Hindlimb muscle (tissue), 1 donor: ENCODE data around the gene WDR90. TPM values are rescaled to one million over a fixed set of nuclear protein-coding genes. Genes with fewer than 3 reads are reported as not detected.

Experiments used
- DNase-seq: peaks from one replicate; pipeline ENCODE4 v3.0.0-alpha.2; 2013
- polyA plus RNA-seq: library from polyadenylated mRNA; unstranded; fragments of 120-200 nt; gene quantifications from one replicate; pipeline ENCODE4 v1.2.1, GENCODE V29; 2013; ENCODE audit not compliant: insufficient read length

Gene WDR90
- polyA plus RNA-seq, 1 donor, result 16.9 TPM

DNA sequence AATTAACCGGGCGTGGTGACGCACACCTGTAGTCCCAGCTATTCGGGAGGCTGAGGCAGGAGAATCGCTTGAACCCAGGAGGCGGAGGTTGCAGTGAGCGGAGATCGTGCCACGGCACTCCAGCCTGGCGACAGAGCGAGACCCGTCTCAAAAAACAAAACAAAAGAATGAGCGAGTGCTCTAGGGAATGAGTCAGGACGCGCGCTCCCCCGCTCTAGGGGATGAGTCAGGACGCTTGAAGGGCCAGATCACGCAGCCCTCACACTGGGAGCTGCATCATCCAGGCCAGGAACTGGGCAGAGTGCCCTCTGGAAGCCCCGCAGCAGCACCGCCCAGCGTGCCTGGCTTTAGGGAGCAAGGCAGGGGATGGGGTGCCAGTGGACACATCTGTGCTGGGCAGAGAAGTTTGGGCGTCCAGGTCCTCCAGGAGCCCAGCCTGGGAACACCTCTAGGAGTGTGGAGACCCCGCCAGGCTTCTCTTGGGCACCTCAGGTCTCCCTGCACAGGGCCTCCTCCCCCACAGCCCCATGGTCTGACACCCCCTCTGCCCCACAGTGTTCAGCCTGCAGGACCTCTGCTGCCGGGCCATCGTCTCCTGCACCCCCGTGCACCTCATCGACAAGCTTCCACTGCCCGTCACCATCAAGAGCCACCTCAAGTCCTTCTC lies 22.2 kb upstream of the WDR90 start:
- DNase-seq, result no peak

- no peak for DNase-seq
These were observed 21.5 kb upstream of the WDR90 start for GRCh38 chr16:627454-628239.

DNA sequence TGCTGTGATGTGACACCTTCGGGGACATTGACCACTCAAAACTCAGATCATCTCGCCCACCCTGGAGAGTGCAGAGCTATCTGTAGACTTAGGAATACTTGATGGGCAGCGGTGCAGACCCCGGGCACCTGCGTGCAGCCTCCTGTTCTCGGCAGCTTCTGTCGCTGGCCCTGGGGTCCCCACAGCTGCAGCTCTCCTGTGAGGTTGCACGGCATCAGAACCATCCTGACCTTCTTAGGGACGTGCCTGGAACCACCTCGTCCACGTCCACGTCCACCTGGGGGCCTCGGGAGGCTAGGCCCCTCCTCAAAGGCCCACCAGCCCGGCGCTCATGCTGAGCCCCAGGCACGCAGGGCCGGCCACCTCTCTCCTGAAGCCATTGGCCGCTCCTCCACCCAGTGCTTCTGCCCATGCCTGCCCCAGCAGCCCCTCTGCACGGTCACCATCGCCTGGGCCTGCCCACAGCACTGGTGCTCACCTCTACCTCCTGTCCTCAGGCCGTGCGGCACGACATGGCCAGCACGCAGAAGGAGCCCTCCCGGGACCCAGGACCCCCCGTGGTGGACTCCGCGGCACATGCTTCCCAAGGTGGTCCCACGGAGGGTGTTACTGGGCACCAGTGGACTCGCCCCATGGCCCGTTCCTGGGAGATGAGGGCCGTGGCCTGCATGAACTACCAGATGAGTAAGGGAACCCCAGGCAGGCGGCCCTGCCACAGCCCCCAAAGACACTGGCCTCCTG lies 20.7 kb upstream of the WDR90 start:
- DNase-seq, result no peak

- no peak for DNase-seq
These were observed 19.9 kb upstream of the WDR90 start for GRCh38 chr16:629185-629832.

DNA sequence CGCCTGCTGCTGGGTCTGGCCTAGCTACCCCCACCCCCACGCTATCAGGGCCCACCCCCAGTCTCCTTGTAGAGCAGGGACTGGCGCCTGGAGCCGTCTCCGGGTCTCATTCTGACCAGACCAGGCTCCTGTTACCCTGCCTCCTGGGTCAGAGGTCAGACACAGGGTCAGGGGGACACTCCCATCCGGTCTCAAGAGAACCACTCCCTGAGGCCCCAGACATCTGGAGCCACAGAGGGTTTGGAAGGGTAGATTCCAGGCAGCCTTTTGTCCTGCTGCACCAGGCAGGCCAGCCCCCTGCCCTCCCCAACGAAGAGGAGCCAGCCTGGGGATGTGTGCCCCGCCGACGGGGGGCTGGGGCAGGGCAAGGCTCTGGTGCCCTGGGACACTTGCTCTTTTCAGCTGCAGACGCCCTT lies 19.3 kb upstream of the WDR90 start:
- no peak for DNase-seq

DNA sequence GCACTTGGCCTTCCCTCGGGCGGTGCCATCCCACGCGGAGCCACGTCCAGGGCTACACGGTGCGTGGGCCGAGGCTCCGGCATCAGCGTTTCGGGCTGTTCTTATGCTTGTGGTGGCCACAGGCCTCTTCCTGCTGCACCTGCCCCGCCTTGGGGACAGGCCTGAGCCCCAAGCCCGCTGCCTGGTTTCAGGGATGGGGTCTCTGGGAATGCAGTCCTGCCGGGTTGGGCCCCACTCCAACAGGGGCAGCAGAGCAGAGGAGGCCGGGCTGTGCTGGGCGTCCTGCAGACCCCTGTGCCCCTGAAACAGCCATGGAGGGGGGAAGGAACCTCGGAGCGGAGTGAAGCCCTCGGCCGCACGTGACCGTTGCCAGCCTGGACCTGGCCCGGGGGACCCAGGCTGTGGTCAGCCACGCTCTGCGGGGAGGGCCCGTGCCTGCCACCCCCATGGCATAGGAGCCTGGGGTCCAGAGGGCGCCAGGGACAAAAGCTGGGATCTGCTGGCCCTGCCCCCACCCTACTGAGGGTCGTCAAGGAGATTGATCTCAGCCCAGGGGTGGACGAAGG lies 18.8 kb upstream of the WDR90 start:
- no peak for DNase-seq

- DNase-seq, result no peak
These were observed 18.3 kb upstream of the WDR90 start, which contains the start of gene WFIKKN1 for GRCh38 chr16:630815-631405. Gene WFIKKN1 (plus strand): TSS chr16:630985. CDS start chr16:631254, 269 bp downstream.

GRCh38 chr16:631808-632358 lies 17.3 kb upstream of the WDR90 start:
- DNase-seq, result no peak

DNA sequence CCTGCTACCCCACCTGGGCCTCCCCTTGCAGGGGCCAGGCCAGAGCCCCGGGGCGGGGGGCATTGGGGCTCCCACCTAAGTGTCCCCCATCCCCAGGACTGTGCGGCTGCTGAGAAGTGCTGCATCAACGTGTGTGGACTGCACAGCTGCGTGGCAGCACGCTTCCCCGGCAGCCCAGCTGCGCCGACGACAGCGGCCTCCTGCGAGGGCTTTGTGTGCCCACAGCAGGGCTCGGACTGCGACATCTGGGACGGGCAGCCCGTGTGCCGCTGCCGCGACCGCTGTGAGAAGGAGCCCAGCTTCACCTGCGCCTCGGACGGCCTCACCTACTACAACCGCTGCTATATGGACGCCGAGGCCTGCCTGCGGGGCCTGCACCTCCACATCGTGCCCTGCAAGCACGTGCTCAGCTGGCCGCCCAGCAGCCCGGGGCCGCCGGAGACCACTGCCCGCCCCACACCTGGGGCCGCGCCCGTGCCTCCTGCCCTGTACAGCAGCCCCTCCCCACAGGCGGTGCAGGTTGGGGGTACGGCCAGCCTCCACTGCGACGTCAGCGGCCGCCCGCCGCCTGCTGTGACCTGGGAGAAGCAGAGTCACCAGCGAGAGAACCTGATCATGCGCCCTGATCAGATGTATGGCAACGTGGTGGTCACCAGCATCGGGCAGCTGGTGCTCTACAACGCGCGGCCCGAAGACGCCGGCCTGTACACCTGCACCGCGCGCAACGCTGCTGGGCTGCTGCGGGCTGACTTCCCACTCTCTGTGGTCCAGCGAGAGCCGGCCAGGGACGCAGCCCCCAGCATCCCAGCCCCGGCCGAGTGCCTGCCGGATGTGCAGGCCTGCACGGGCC lies 16.5 kb upstream of the WDR90 start:
- no peak for DNase-seq

- DNase-seq, result no peak
These were observed 15.7 kb upstream of the WDR90 start for GRCh38 chr16:633336-634050.

DNA sequence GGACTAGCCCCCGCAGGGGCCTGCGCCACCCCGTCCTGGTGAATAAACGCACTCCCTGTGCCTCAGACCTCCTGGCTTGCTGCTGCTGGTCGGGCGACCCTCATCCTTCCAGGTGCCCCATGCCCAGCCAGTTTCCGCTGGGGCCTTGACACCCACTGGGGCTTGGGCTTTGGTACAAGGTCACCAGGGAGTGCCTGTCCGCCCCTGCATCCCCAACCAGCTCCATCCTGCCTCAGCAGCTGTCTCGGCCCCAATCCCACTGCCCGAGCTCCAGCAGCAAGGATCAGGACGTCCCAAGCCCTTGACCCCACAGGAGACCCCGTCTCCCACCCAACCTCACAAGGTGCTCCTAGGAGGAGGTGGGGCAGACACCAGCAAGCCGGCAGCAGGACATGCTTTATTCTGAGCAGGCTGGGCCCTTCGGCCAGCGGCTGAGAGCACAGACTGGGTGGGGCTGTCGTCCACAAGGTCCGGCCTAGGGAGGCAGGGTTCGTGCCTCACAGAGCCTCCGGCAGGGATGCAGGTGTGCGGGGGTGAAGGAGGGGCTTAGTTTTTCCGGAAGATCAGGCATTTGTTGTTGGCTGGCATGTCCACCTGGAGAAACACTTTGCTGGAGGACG lies 15.0 kb upstream of the WDR90 start:
- no peak for DNase-seq

DNA sequence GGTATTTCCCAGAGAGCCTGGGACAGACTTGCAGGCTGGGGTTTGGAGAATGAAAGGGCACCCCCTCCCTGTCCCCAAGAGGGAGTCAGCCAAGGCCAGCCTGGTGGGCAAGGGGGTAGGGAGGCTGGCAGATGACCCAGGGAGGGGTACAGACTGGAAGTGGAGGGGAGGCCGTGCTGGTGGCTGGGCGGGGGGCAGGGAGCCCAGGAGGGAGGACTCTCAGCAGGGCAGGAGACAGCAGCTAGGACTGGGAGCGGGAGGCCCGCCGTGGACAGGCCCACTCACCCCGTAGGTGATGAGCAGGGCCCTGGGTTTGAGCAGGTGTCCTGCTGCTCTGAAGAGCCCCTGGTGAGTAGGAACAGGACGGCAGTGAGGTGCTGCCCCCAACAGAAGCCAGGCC lies 14.2 kb upstream of the WDR90 start:
- DNase-seq, result no peak

GRCh38 chr16:635573-636205 lies 13.5 kb upstream of the WDR90 start:
- DNase-seq, result no peak

- peak; percentile 95 for DNase-seq
These were observed 12.7 kb upstream of the WDR90 start, which contains the start of gene METTL26 for GRCh38 chr16:636206-637080. Gene METTL26 (minus strand): TSS chr16:636305. CDS start chr16:636290, 15 bp downstream.

GRCh38 chr16:637081-638018 lies 11.8 kb upstream of the WDR90 start:
- DNase-seq, result no peak

DNA sequence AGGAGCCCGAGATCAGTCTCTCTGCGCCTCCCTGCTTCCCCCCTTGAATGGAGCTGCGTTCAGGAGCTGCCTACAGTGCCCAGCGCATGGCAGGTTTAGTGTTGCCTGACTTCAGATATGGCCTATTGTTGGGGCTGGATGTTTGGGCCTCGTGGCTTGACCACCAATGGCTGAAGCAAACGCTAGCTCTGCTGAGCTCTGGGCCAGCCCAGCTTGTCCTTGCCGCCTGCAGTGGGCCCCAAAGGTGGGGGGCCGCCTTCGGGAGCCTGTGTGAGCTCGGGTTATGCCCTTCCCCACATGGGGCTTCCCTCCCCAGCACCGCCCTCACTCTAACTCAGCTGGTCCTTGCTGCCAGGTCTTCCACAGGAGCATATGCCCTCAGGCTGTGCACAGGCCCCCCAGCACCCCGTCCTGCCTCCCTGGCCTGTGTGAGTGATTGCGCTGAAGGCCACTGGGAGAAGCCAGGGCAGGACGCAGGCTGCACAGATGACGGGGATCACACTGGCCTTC lies 11.1 kb upstream of the WDR90 start:
- no peak for DNase-seq

GRCh38 chr16:638836-639235 lies 10.3 kb upstream of the WDR90 start:
- DNase-seq, result no peak
